Stromal cell of bone marrow (primary cell): ENCODE results near the gene RASGRP2.

Experiments used
- DNase-seq: peaks from one replicate; pipeline ENCODE4 v3.0.0-alpha.2; 2012; ENCODE audit warnings: low read depth

Gene RASGRP2

DNA sequence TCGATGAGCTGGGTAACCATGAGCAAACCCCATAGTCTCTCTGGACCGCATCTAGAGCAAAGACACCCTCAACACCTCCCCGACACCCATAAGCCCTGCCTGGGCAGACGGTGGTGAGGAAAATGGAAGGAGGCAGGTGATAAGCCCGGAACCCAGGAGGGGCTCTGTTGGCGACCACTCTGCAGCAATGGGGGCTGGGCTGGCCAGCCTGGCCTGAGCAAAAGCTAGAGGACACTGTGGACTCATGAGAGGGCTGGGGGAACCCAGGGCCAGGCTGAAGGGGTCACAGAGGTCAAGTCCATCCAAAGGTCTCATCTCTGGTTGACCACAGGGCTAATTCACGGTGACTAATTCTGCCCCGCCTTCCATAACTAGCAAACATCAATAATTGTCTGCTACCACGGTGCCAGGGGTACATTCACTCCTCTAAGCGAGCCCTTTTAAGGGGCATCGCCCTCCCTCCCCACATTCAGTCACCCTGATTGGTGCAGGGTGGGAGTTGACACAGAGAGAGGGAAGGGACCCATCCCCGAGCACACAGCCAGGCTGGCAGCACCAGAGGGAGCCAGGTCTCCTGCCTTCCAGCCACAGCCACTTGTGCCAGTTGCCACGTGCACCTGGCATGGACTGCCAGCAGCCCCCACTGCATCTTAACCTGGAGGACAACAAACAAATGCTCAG, 11.9 kb upstream of the RASGRP2 start:
- no peak for DNase-seq

GRCh38 chr11:64754919-64755662, 11.1 kb upstream of the RASGRP2 start:
- DNase-seq = no peak

DNA sequence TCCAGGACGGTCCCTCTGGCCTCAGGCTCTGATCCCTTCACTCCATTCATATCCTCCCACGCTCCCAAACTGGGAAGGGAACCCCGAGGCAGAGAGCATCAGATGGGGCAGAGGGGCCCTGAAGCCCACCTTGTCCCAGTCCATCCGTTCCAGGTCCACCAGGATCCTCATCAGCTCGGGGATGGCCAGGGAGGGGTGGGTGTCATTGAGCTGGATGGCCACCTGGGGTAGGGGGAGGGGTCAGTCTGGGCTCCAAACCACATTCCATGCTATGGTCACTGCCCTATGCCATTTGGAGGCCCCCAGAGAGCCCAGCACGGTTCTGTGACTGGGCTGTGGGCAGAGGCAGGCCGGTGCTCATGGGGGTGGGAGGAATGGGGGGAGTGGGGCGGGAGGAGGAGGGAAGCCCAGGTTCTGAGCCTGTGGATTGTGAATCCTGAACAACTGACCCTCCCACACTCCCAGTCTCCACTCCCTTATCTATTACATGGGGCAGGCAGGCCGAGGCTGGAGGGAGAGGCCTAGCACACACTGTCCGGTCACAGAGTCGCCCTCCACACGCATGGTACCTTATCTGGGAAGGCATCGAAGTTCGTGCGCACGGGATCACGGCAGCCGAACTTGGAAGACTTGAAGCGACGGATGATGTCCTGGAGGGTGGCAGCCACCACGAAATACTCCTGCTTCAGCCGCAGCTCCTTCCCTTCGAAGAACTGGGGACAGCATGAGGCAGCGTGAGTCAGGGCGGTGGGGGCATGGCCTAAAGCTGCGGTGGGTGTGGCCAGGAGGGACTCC, 10.4 kb upstream of the RASGRP2 start:
- DNase-seq = no peak

GRCh38 chr11:64753380-64754123, 9.6 kb upstream of the RASGRP2 start:
- no peak for DNase-seq

GRCh38 chr11:64753019-64753379, 9.1 kb upstream of the RASGRP2 start:
- DNase-seq = no peak

DNA sequence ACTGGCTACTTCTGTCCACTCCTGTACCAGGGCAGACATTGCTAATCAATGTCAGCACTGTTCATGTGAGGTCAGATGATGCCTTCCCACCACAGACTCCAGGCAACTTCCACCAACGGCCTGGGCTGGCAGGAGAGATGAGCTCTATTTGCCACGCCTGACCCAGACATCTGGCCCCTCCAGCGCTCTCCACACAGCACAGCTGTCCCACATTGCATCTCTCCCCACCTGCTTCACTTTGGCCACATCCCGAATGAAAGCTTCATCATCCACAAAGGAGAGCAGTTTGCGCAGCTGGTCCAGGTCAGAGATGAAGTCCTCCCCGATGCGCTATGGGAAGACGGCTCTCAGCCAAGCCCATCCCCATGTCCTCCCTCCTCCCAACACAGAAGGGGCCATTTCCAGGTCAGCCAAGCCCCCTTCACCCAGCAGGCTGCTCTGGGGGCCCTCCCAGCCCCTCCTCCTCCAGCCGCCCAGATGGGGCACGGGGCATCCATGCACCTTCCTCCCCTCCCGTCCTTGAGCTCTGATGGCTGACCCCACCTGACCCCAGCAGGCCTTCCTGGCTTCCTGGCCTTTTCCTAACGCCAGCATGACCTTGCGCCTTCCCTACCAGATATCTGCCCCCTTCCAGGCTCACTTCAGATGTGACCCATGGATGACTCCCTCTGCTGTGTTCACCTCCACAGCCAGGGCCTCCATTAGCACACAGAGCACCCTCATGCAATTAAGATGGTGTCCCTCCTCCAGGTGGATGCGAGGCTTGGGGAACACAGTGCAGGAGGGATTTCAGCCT, 8.4 kb upstream of the RASGRP2 start:
- no peak for DNase-seq

- DNase-seq = no peak
Measured at GRCh38 chr11:64751580-64751979, 7.6 kb upstream of the RASGRP2 start.

- no peak for DNase-seq
Measured at GRCh38 chr11:64751136-64751535, 7.2 kb upstream of the RASGRP2 start.

DNA sequence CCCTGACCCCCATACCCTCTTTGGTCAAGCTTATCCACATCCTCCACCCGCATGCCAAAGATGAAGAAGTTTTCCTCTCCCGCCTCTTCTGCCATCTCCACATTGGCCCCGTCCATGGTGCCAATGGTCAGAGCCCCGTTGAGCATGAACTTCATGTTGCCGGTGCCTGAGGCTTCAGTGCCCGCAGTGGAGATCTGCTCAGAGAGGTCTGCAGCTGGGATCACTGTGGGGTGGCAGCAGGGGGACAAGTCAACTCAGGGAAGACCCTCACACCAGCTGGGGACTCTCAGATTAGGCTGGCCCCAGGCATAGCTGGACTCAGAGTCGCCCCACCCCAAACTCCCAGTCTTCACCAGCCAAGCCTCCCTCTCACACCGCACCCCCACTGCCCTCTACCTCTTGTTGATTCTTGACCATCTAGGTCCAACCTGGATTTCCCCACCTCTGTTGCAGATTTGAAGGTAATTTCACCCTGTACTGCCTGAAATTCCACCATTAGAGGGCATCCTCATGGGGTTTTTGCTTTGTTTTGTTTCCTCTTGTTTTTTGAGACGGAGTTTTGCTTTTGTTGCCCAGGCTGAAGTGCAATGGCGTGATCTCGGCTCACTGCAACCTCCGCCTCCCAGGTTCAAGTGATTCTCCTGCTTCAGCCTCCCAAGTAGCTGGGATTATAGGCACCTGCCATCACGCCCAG, 6.6 kb upstream of the RASGRP2 start:
- DNase-seq = no peak

GRCh38 chr11:64747961-64748665, 4.2 kb upstream of the RASGRP2 start:
- no peak for DNase-seq

GRCh38 chr11:64746486-64746885, 2.5 kb upstream of the RASGRP2 start:
- DNase-seq = no peak

DNA sequence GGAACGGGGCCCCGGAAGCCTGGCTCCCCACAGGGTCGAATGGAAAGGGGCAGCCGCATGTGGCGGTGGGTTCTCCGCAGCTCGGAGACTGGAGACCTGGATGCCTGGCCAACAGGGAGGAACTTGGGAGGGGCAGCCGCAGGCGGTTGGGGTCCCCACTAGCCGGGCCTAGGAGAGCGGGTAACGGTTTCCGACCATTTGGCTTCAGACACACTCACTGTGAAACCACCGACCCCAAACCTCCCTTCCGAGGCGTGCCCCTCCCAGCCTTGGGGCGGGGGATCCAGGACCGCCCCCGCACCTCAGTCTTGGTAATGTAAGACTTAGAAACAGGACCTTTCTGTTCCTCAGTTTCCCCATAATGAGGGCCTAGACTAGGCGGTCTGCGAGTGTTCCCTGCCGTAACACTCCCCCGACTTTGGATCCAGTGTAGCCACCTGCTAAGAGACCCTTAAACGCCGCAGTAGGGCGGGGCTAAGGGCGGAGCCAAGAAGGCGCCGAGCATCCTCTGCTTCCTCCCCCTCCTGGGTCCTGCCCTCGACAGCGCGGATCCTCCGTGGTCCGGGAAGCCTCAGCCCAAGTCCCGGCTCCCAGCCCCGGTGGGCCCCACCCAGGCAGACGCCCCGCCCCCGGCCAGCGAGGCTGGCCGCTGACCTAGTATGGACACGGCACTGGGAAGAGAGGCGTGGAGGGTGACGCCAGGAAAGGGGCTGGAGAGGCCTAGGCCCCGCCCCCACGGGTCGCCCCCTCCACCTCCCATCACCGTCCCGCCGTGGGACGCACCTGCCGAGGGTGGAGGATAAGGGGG, 1.8 kb upstream of the RASGRP2 start:
- DNase-seq = peak; percentile 13

- no peak for DNase-seq
Measured at GRCh38 chr11:64745189-64745520, 1.2 kb upstream of the RASGRP2 start.

DNA sequence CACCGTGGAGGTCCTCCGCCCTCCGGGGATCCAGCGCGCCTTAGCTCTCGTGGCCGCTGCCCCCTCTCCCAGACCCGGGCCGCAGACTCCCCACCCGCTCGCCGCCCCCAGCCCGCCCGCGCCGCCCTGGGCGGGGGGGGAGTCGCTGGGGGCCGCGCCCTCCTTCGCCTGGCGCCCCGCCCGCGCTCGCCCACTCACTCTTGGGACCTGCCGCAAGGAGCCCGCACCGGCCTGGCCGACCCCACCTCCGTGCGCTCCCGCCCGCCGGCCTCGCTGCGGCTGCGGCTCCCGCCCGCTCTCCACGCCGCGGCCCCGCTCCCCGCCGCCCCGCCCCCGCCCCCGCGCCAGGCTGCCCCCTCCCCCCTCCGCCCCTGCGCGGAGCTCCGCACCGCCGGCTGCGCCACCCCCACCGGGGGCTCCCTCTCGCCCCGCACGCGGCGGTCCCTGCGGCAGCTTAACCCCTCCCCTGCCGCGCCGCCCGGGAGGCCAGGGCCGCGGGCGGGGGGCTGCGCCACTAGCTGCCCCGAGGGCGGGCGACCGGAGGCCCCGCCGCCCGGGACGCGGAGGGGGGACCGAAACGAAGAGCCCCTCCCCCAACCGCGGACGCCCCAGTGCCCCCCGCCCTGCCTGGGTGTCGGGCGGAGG, 724 bp upstream of the RASGRP2 start:
- DNase-seq = no peak

DNA sequence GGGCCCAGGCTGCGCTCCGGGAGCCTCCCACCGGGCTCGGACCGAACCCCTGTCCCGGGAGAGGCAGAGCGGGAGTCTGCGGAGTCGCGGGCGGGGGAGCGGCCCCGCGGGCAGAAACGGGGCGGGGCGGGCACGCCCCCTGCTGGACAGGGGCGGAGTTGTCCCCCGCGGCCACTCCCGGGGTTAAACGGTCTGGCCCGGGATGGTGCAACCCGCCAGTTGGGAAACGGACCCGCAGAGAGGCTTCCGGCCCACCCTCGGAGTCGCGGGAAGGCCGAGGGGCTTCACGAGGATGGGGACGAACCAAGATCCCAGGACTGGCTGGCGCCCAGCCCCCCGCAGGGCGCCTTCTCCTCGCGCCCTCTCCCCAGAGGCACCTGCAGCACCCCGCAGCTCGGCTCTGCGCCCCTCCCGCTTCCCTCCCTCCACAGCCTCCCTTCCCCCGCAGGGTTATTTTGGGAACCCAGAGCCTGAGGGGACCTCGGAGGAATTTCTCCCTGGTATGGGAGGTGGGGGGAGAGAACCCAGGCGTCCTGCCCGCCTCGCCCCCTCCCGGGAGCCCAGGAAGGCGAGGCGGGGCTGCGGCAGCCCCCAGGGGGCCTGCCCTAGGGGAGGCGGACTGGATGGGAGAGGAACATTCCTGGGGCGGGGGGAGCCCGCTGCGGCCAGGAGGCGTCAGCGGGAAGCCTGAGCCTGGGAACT, 902 bp downstream of the RASGRP2 start:
- DNase-seq = peak; percentile 13

GRCh38 chr11:64742087-64742888, 1.7 kb downstream of the RASGRP2 start:
- no peak for DNase-seq

DNA sequence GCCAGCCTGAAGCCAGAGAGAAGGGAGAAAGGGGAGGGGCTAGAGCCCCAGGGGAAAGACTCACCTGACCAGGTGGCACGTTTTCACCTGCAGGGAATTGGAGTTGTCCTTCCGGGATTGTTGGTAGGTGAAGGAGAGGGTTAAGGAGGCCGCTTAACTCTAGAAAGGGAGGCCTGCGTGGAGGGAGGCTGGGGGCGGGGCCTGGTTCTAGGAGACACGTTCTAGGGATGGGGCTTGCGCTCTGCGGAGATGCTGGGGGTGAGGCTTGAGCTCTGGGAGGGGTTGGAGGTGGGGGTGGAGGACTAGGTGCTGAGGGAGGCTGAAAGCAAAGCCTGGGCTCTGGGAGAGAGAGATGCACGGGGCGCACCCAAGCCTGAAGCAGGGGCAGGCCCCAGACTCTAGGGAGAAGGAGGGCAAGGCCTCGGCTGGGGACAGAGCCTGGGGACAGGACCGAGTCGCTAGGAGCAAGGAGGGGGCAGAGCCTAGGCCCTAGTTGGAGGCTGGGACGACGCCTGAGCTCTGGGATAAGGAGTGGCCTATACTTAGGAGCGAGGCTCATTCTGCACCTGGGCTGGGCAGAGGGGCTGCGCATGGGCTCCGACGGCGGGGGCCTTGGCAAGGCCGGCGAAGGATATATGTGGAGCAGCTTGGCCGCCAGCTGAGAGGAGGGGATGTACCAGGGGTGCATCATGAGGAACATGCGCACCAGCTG, 2.4 kb downstream of the RASGRP2 start:
- DNase-seq = no peak
